Testis (tissue), 2 donors: ENCODE results near the gene SAMD4A.

Experiments
- CTCF ChIP-seq, 3 experiments: fragments of 450-650 bp in 2 of 3; fragments of 200-600 bp in 1 of 3; sonication (generic) in 1 of 3; IDR thresholded peaks; one replicate each; pipeline ENCODE4 v1.5.1; 2016 to 2019; ENCODE audit warnings: antibody characterized with exemption in 3 of 3, mild to moderate bottlenecking in 2 of 3, moderate library complexity in 1 of 3
- POLR2A ChIP-seq: fragments of 450-650 bp; IDR thresholded peaks from one replicate; pipeline ENCODE4 v1.6.1; 2017; ENCODE audit warnings: antibody characterized with exemption, mild to moderate bottlenecking, moderate library complexity

- TF ChIP-seq CTCF (IDR thresholded peaks at IDR 0.05) (no peak), POLR2A (no peak)
Measured at GRCh38 chr14:54672688-54673087, 105.8 kb downstream of the SAMD4A start.
